DOHH2 (cell line): ENCODE measurements around the gene TTI1.

Experiments used
- EZH2phosphoT487 ChIP-seq: fragments of 200-600 bp; sonication (generic); IDR thresholded peaks from 2 replicates; pipeline ENCODE4 v1.6.1; 2017; ENCODE audit warnings: borderline replicate concordance, mild to moderate bottlenecking, antibody characterized with exemption, low read length, moderate library complexity, mixed read lengths
- TF ChIP-seq, protein P1 (sequence below): fragments of 200-600 bp; sonication (generic); IDR thresholded peaks from one replicate; pipeline ENCODE4 v1.5.1; 2014; ENCODE audit warnings: antibody characterized with exemption, mild to moderate bottlenecking, low read depth, low read length; ENCODE audit not compliant: poor library complexity, severe bottlenecking

DNA sequence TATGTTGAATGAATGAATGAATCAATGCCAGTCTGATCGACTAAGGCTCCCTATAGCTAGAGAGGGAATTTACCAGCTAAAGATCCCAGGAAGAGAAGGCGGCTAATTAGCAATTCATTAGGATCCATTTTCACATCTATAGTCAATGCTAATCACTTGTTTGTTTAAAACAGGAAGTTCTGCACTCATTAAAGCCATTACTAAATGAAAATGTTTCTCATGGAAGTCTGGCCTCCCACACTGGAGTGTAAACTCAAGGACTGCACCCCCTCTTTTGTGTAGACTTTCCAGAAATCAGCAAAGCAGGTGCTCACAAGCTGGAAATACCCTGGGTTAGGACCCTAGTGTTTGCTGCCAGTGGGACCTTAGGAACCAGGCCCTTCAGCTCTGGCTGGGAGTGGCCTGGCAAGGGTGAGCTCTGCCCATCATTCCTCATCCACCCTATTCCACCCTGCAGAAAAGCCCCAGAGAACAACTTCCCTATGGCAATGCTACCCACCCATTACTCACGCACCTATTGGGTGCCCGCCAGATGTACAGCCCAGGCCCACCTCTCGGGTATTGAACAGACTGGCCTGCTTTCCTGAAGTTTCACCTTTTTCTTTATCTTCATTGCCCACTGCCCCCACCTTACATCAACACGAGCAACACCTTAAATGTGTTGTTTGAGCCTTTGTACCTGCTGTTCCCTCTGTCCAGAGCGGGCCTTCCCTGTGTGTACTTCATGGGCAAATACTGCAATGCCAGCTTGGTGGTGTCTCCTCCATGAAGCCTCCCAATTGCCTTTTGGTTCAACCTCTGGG is 60.8 kb downstream of the TTI1 start:
- TF ChIP-seq, protein P1, sequence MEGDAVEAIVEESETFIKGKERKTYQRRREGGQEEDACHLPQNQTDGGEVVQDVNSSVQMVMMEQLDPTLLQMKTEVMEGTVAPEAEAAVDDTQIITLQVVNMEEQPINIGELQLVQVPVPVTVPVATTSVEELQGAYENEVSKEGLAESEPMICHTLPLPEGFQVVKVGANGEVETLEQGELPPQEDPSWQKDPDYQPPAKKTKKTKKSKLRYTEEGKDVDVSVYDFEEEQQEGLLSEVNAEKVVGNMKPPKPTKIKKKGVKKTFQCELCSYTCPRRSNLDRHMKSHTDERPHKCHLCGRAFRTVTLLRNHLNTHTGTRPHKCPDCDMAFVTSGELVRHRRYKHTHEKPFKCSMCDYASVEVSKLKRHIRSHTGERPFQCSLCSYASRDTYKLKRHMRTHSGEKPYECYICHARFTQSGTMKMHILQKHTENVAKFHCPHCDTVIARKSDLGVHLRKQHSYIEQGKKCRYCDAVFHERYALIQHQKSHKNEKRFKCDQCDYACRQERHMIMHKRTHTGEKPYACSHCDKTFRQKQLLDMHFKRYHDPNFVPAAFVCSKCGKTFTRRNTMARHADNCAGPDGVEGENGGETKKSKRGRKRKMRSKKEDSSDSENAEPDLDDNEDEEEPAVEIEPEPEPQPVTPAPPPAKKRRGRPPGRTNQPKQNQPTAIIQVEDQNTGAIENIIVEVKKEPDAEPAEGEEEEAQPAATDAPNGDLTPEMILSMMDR: no peak
- TF ChIP-seq EZH2phosphoT487: no peak
